Fibroblast of villous mesenchyme (primary cell): ENCODE measurements around the gene MAP2. TPM values are rescaled to one million over a fixed set of nuclear protein-coding genes. Genes with fewer than 3 reads are reported as not detected.

Experiments
- DNase-seq: peaks from one replicate; pipeline ENCODE4 v3.0.0-alpha.2; 2010; ENCODE audit warnings: low read depth
- H3K4me3 ChIP-seq: 2 replicates; pipeline ENCODE4 v1.5.1; 2011; ENCODE audit warnings: low read depth, mild to moderate bottlenecking, low read length
- total RNA-seq: library from RNA; depleted of rRNA; stranded (reverse); fragments of >200 nt; gene quantifications from 2 replicates; pipeline ENCODE4 v1.2.3, GENCODE V29; 2012
- TF ChIP-seq, protein P1 (sequence below): IDR thresholded peaks from 2 replicates; pipeline ENCODE4 v1.5.1; 2012; ENCODE audit warnings: low read depth, mild to moderate bottlenecking, low read length; ENCODE audit not compliant: insufficient read depth

Gene MAP2, protein sequence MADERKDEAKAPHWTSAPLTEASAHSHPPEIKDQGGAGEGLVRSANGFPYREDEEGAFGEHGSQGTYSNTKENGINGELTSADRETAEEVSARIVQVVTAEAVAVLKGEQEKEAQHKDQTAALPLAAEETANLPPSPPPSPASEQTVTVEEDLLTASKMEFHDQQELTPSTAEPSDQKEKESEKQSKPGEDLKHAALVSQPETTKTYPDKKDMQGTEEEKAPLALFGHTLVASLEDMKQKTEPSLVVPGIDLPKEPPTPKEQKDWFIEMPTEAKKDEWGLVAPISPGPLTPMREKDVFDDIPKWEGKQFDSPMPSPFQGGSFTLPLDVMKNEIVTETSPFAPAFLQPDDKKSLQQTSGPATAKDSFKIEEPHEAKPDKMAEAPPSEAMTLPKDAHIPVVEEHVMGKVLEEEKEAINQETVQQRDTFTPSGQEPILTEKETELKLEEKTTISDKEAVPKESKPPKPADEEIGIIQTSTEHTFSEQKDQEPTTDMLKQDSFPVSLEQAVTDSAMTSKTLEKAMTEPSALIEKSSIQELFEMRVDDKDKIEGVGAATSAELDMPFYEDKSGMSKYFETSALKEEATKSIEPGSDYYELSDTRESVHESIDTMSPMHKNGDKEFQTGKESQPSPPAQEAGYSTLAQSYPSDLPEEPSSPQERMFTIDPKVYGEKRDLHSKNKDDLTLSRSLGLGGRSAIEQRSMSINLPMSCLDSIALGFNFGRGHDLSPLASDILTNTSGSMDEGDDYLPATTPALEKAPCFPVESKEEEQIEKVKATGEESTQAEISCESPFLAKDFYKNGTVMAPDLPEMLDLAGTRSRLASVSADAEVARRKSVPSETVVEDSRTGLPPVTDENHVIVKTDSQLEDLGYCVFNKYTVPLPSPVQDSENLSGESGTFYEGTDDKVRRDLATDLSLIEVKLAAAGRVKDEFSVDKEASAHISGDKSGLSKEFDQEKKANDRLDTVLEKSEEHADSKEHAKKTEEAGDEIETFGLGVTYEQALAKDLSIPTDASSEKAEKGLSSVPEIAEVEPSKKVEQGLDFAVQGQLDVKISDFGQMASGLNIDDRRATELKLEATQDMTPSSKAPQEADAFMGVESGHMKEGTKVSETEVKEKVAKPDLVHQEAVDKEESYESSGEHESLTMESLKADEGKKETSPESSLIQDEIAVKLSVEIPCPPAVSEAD (N-terminal part only)
- total RNA-seq, result 2.3 and 37.1 TPM in 2 replicates

DNA sequence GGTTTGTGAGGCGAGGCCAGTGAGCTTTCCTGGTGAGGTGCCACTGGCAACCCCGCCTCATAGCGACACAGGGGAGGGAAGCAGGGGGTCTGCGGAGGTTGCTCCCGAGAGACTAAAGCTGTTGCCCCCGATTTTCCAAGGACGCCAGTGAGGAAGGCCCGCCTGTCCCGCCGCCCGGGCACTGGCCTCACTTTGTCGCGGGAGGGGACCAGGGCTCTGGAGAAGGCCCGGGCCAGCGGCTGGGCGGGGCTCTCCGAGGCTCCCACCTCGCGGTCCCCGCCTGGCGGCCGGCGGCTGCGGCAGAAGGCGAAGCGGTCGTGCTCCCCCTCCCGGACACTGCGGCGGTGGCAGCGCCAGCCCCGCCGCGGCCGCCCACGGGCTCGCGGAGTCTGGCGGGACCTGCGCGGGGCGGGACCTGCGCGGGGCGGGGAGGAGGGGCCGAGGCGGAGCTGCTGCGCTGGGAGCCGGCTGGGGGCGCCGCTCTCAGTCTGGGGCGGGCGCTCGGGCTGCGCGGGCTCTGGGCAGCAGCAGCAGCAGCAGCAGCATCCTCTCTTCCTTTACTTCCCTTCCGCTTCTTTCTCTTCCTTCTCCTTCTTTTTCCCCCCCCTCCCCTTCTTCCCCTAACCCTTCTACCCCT lies at the start of gene MAP2:
Gene MAP2 (plus strand): TSS at position 486 of the 637 bp plus-strand sequence. CDS start 229,124 bp downstream, outside the sequence.
- peak within 1 kb of the TSS; percentile 66 for H3K4me3 ChIP-seq
- TF ChIP-seq, protein P1, sequence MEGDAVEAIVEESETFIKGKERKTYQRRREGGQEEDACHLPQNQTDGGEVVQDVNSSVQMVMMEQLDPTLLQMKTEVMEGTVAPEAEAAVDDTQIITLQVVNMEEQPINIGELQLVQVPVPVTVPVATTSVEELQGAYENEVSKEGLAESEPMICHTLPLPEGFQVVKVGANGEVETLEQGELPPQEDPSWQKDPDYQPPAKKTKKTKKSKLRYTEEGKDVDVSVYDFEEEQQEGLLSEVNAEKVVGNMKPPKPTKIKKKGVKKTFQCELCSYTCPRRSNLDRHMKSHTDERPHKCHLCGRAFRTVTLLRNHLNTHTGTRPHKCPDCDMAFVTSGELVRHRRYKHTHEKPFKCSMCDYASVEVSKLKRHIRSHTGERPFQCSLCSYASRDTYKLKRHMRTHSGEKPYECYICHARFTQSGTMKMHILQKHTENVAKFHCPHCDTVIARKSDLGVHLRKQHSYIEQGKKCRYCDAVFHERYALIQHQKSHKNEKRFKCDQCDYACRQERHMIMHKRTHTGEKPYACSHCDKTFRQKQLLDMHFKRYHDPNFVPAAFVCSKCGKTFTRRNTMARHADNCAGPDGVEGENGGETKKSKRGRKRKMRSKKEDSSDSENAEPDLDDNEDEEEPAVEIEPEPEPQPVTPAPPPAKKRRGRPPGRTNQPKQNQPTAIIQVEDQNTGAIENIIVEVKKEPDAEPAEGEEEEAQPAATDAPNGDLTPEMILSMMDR, result peak; percentile 55
- peak; percentile 62 for DNase-seq

DNA sequence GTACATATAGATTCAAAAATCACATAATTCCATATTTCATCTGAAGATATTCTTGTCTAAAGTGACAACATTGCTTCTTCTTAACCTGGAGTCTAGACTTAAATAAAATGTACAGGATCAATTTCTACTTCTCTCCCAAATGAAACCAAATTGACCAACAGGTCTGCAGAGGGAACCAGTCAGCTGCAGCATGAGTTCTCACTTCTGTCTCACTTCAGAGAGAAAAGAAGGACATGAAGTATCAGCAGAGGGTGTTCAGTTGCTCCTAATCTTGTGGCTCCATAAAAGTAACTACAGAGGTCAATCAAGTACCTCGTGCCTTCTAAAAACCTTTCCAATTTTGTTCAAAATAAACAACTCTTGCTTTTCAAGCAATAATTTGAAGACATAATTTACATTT lies 47.2 kb upstream of the MAP2 start:
- TF ChIP-seq, protein P1, result no peak
- DNase-seq, result no peak
- H3K4me3 ChIP-seq, result no peak overlapping the region

DNA sequence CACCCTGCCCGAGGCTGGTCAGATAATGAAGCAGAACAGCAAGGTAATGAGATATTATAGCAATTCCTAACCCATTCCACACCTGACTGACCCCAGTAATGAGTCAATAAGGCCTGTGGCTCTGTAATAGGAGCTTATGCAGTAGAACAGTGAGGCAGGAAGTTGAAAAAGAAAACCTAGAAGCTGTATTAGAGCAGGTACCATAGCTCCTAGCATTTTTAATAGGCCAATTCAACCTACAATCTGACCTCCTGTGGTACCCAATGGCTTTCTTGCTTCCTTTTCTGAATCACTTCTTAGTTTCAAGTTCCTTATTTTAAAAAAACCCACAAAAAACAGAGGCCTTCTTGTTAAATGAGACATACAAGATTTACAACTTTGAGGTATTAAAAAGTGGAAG lies 43.6 kb upstream of the MAP2 start:
- H3K4me3 ChIP-seq, result no peak overlapping the region
- TF ChIP-seq, protein P1, result no peak
- DNase-seq, result no peak

DNA sequence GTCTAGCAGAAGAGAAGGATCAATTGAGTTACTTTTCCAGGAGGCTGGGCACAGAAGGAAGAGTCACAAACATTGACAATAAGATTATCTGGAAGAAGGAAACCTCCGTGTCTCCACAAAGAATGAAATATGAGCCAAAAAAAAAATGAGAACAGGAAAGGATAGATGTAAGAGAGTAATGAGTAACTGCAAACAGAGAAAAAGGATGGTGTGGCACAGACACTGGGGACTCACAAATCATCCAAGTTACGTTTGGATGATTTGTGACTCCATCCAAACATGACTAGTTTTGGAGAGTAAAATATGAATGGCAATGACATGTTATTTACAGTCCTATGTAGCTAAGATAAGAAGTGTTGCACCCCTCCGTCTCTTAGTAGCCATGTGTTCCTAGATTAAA lies 42.8 kb upstream of the MAP2 start:
- no peak overlapping the region for H3K4me3 ChIP-seq
- no peak for DNase-seq
- TF ChIP-seq, protein P1, result no peak

DNA sequence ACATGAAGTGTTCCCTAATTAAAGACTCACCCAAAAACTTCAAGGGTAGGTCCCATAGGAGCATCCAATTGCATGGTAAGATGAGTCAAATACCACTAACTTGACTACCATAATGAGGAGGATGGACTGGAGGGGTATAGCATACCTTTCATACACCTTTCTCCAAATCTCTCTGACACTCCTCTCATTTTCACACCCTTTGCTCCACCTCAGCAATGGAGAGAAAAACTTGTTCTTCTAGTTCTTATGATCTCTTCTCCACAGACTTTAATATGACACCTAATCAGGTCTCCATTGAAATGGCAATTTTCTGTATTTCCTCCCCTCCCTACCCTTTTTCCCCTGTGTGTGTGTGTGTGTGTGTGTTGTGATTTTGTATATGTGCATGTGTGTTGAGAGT lies 41.1 kb upstream of the MAP2 start:
- H3K4me3 ChIP-seq, result no peak overlapping the region
- no peak for DNase-seq
- TF ChIP-seq, protein P1, result no peak

DNA sequence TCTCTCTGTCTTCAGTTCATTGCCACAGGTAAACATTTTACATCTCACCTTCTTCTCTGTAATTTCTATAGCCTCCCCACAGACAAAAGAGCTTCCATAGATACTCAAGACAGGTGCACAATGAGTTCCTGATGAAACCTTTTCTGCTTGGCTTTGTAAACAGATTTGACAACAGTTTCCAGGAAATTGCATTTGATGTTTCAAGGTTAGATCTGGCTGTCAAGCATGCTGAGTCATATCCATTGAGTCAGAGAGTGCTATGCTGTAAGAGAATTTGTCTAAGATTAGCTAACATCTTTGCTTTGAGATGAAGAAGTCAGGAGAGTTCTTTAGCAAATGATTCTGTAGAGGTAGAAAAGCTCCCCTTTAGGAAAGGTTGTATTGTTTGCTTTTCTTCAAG lies 40.6 kb upstream of the MAP2 start:
- TF ChIP-seq, protein P1, result no peak
- DNase-seq, result peak; percentile 72
- no peak overlapping the region for H3K4me3 ChIP-seq
